ENCODE measurements around the gene PIK3C2B. TPM values are rescaled to one million over a fixed set of nuclear protein-coding genes. Genes with fewer than 3 reads are reported as not detected.
A peak's percentile ranks its signal among the peaks of the same experiment; 100 is the strongest.

Gene PIK3C2B
- total RNA-seq, 1 experiment from 2014 or later: 17.4 TPM

DNA sequence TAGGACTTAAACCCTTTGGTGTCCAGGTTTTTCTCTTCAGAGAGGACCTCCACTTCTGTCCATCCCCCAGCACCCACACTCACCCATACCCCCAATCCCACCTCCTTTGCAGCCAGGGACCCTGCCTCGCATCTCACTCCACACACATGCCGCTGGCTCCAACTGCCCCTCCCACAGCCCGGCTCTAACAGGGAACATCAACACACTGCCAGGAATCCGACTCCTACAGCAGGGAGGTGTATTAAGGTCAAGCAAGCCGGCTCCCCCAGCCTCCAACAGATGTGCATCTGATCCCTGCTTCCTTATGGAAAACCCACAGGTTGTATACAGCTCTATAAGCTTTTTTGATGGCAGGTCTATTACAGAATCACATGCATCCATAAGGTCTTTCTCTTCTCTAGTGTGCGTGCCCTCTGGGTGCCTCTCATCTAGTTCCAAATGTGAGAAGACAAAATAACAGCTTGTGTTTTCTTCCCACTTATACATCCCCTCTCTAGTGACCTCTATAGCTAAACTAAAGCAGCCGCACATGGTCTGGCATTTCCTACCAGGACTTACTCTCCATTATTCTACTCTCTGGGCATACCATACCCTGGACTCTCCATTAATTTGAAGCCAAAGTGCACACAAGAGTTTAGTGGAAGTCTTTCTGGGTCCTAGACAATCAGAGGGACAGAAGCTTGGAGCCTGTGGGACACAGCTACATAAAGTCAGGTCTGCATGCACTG, 16.3 kb downstream of the PIK3C2B start:
- Histone ChIP-seq H3K27ac (ENCODE audit: low read depth, low read length) (no peak overlapping the region), H4K20me1 (ENCODE audit: insufficient read depth) (no peaks in the 10 kb centered on the region), H3K4me2 (ENCODE audit: low read length) (peak overlapping the region; percentile 72), H3K9me3 (ENCODE audit: control insufficient read depth in 1 of 2, insufficient read depth in 1 of 2, low read depth in 1 of 2, low read length in 2 of 2) (no peaks in the 10 kb centered on the region), H3K9me2 (ENCODE audit: insufficient read depth) (no peaks in the 10 kb centered on the region), H2AFZ (ENCODE audit: low read depth, low read length, poor library complexity, severe bottlenecking) (no peak overlapping the region), H3K27me3 (ENCODE audit: insufficient read depth, low read length) (no peaks in the 10 kb centered on the region), H3K36me3 (ENCODE audit: control insufficient read depth in 1 of 2, insufficient read depth in 2 of 2, low read length in 2 of 2) (no peaks in the 10 kb centered on the region), H3K4me3 (replicated peaks in 1 of 2; ENCODE audit: low read depth in 1 of 2, low read length in 2 of 2) (no peak overlapping the region), H3K79me2 (ENCODE audit: insufficient read depth, low read length) (no peaks in the 10 kb centered on the region), H3K9ac (ENCODE audit: low read length) (peak overlapping the region; percentile 31; the same call in 1 of the 2 replicates), H3K4me1 (ENCODE audit: control insufficient read depth in 1 of 2, insufficient read depth in 2 of 2, low read length in 2 of 2) (peaks cover 49 to 59% of the 10 kb centered on the region in 2 experiments)
- ATAC-seq (no peak), DNase-seq (ENCODE audit: low read depth, low spot score) (no peak)
- RAD21 ChIA-PET (ENCODE audit: low non-redundant PET in 1 of 2, low total read pairs in 2 of 2, uncharacterized antibody in 2 of 2, unreplicated experiment in 2 of 2): interaction anchor here in 1 of 2 experiments (1.5 kb wide), 1 partner anchor 16 kb away, joined by 5 read pairs; the partner anchor contains the start of gene PIK3C2B
- POLR2A ChIA-PET: interaction anchor here (1.4 kb wide), 1 partner anchor 10 kb away, joined by 5 read pairs; no protein-coding TSS in a partner anchor
- CTCF ChIA-PET: interaction anchor here (1.0 to 2.5 kb wide), 6 partner anchors 9 to 80 kb away, joined by 3 to 16 read pairs (median 7); partner anchors contain the start of genes MDM4 and PIK3C2B
- intact Hi-C loops (cut with micrococcal nuclease): no loop called here
- no TSS peak for BruUV-seq (replicated peaks)
- no peak for TF ChIP-seq POLR2A (IDR thresholded peaks at IDR 0.05; ENCODE audit: borderline replicate concordance, extremely low read depth, insufficient read depth, insufficient read length)
- TF ChIP-seq ELF1 (IDR thresholded peaks at IDR 0.05; ENCODE audit: borderline replicate concordance, low read depth): no peak
- TF ChIP-seq CBX3 (IDR thresholded peaks at IDR 0.05; ENCODE audit: low read depth): no peak
- no peak for TF ChIP-seq EZH2phosphoT487 (IDR thresholded peaks at IDR 0.05; ENCODE audit: borderline replicate concordance)
- TF ChIP-seq CTCF (IDR thresholded peaks at IDR 0.05 in 2 of 3, conservative IDR thresholded peaks at IDR 0.05 in 1 of 3; ENCODE audit: borderline replicate concordance in 1 of 3, insufficient read depth in 1 of 3, low read depth in 2 of 3, low read length in 2 of 3): no peak; a peak in 1 of 6 replicates
- TF ChIP-seq SRF (IDR thresholded peaks at IDR 0.05; ENCODE audit: low read depth): no peak
- TF ChIP-seq EGR1 (IDR thresholded peaks at IDR 0.05; ENCODE audit: low read depth): no peak
- TF ChIP-seq POLR2AphosphoS5 (IDR thresholded peaks at IDR 0.05; ENCODE audit: low read depth, low read length): no peak
- no peak for TF ChIP-seq SIN3A (IDR thresholded peaks at IDR 0.05; ENCODE audit: low read depth)
- TF ChIP-seq, protein P1, sequence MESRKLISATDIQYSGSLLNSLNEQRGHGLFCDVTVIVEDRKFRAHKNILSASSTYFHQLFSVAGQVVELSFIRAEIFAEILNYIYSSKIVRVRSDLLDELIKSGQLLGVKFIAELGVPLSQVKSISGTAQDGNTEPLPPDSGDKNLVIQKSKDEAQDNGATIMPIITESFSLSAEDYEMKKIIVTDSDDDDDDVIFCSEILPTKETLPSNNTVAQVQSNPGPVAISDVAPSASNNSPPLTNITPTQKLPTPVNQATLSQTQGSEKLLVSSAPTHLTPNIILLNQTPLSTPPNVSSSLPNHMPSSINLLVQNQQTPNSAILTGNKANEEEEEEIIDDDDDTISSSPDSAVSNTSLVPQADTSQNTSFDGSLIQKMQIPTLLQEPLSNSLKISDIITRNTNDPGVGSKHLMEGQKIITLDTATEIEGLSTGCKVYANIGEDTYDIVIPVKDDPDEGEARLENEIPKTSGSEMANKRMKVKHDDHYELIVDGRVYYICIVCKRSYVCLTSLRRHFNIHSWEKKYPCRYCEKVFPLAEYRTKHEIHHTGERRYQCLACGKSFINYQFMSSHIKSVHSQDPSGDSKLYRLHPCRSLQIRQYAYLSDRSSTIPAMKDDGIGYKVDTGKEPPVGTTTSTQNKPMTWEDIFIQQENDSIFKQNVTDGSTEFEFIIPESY (IDR thresholded peaks at IDR 0.05; ENCODE audit: extremely low read depth, insufficient replicate concordance, low read length): no peak
- TF ChIP-seq FOSL1 (IDR thresholded peaks at IDR 0.05; ENCODE audit: low read depth): no peak
- TF ChIP-seq CEBPB (IDR thresholded peaks at IDR 0.05; ENCODE audit: low read depth): no peak
- no peak for TF ChIP-seq EZH2 (IDR thresholded peaks at IDR 0.05)
- TF ChIP-seq ATF3 (IDR thresholded peaks at IDR 0.05): no peak
